ENCODE measurements around the gene FERMT3.
A peak's percentile ranks its signal among the peaks of the same experiment; 100 is the strongest.
"Not testable (repeated sequence)": the region's sequence is repeated elsewhere in the genome, so short reads cannot be mapped to it uniquely, and the experiment has no call there.

Gene FERMT3

GRCh38 chr11:64237484-64237951 lies 31.0 kb downstream of the FERMT3 start:
- DNase-seq: peak; percentile 90

DNA sequence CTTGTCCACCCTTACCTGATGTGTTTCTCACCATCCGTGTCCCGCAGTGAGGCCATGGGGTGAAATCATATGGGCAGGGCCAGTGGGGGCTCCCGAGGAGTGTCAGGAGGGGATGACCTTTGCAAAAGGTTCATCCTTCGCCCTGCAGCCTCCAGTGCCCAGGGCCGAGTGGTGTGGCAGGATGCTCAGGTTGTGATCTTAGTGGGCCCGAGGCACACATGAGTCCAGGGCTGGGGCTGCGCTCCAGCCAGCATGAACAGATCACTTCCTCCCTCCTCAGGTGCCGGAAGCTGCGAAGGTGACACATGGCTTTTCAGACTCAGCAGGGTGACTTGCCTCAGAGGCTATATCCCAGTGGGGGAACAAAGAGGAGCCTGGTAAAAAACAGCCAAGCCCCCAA lies 31.6 kb downstream of the FERMT3 start:
- no peak for DNase-seq

DNA sequence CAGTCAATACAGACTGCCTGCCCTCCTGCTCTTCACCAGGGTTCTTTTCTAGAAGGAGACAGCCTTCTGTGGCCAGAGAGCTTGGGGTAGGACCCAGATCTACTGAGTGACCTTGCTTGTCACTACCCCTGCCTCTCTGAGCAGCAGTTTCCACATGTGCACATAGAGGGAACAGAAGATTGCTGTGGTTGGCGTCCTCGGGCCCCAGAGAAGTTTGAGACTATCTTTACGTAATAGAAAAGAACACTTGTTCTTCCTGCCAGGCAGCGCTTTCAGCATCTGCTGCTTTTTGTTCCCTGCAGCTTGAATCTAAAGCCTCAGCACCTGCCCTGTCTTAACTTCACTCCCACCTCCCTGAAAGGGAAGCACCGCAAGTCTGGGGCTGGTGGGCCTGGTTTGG lies 32.5 kb downstream of the FERMT3 start:
- no peak for DNase-seq

GRCh38 chr11:64239662-64240434 lies 33.3 kb downstream of the FERMT3 start:
- DNase-seq: no peak

- DNase-seq: peak; percentile 95
Observed at GRCh38 chr11:64240435-64241240, 34.1 kb downstream of the FERMT3 start, which contains the start of gene FKBP2. TSS of gene FKBP2 (plus strand) at chr11:64241095. CDS start at chr11:64242388, 1,293 bp downstream.

DNA sequence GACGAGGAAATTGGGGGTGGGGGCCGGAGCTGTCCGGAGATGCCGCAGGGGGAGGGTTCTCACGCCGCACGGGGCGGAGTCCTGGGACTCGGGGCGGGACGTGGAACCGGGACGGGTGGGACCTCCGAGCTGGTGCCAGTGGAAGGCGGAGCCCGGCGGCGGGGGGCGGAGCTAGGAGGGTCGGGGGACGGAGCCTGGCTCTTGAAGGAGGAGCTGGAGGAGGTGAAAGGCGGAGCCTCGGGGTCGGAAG lies 34.6 kb downstream of the FERMT3 start:
- peak; percentile 87 for DNase-seq

GRCh38 chr11:64241491-64242374 lies 35.2 kb downstream of the FERMT3 start:
- no peak for DNase-seq

DNA sequence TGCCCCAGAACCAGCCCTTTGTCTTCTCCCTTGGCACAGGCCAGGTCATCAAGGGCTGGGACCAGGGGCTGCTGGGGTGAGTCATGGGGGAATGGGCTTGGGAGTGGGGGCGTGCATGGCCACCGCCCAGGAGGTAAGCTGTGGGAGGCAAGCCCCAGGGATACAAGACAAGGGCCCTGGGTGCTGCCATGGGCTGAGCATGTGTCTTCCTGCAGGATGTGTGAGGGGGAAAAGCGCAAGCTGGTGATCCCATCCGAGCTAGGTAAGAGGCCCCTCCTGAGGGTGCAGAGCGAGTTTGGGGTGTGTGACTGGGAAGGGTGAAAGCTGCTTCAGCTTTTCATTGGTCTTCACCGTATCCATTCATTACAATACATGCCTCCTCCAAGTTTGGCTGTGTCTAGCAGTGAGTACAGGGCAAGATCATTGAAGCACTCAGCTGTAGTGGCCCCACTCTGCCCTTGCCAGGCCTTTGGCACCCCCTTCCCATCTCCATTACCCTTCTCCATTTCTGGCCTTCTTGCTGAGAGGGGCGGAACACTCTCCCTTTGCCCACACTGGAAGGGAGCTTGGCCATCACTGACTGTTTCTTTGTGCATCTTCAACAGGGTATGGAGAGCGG lies 36.8 kb downstream of the FERMT3 start:
- no peak for DNase-seq

GRCh38 chr11:64244107-64244506 lies 37.6 kb downstream of the FERMT3 start:
- DNase-seq: no peak

DNA sequence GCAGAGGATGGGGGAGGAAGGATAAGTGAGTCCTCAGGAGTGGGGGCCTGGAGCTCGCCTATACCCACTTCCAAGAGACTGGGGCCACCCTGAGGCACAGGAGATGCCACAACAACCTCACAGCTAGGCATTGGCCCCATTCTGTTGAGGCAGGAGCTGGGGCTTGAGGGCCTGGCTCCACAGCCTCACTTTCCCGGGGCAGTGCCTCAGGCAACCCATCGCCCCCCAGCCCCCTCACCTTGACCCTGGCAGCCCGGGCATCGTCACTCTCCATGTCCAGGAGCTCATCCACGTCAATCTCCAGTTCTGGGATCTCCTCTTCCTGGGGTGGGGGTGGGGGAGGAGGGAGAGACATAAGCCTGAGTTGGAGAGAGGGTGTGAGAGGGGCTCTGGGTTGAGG lies 38.4 kb downstream of the FERMT3 start:
- DNase-seq: no peak

DNA sequence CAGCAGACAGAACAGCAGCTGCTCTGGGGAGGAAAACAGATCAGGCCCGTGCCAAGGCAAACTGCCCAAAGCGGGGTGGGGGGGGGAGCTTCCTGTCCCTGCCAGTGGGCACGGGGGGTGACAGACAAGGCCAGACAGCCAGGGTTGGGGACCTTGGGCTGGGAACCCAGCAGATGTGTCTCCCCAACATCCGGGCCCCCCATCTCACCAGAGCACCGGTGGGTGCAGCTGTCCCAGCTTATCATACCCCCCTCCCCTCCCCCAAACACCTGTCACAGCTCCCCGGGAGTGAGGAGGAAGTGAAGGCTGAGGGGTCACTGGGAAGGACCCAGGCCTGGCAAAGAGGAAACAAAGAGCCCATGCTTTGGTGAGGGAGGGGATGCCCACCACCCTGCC lies 38.9 kb downstream of the FERMT3 start:
- DNase-seq: no peak

GRCh38 chr11:64245797-64246620 lies 39.5 kb downstream of the FERMT3 start:
- DNase-seq: no peak

DNA sequence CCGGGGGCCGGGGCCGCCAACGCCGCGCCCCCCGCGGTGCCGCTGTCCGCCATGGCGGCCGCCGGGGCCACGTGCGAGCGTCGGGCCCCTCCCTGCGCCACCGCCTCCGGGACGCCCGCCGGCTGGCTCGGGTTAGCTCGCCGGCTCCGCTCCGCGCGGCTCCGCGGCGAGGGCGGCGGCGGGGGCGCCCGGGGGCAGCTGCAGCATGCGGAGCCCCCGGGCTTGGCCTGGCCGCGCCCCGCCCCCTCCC lies 40.0 kb downstream of the FERMT3 start:
- DNase-seq: not testable (repeated sequence)

GRCh38 chr11:64246871-64247728 lies 40.6 kb downstream of the FERMT3 start, which contains the start of gene PPP1R14B:
TSS of gene PPP1R14B (minus strand) at chr11:64246943. CDS start at chr11:64246673, 270 bp downstream.
- peak; percentile 82 for DNase-seq

- DNase-seq: no peak
Observed at GRCh38 chr11:64247729-64248531, 41.4 kb downstream of the FERMT3 start.

DNA sequence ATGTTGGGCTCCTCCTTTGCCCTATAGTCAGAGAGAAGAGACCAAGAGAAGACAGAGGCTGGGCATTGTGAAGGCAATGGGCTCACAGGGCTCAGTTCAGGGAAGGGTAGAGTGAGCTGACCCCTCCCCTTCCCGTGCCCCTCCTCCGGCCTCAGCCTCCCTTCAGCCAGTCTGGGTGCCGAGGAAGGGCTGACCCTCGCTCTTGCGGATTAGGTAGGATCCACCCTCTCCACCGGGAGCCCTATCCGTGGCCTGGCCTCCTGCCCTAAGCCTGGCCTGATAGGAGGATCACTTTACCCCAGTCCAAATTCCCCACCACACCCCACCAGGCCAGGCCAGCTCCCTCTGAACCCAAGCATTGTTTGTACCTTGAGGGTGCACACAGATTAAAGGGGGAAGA lies 42.1 kb downstream of the FERMT3 start:
- no peak for DNase-seq

DNA sequence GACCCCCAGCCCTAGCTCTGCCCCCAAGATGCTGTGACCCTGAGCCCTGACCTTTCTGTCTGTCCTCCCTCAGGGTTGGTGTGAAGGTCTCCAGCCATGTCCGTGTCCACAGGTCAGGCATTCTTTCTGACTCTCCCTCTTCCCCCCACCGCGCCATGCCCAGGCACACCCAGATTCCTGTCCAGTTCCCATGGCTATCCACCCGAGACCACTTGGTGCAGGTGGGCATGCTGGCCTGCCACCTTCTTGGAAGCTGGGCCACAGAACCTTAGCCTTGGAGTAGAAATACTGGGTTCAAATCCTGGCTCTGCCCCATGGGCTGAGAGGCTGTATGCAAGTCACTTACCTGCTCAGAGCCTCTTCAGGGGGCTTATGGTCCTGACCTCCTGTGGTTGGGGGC lies 42.5 kb downstream of the FERMT3 start:
- no peak for DNase-seq

- DNase-seq: no peak
Observed at GRCh38 chr11:64249563-64250414, 43.3 kb downstream of the FERMT3 start.

GRCh38 chr11:64250415-64251015 lies 44.0 kb downstream of the FERMT3 start:
- no peak for DNase-seq

Measured in NCI-H510A (cell line).